ENCODE results near the gene MAP3K21.

The MAP3K21 gene

DNA sequence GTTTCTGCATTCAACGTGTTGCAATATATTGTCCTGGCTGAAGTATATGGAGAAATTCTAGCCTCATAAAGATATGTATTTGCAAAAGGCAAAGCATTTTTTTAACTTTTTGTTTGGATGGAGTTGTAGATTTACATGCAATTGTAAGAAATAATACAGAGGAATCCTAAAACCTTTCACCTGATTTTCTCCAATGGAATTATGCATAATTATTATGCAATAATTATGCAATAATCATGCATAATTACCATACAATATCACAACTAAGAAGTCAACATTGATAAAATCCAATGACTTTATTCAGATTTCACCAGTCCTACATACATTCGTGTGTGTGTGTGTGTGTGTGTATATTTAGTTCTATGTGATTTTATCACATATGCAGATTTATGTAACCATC lies 7.5 kb upstream of the MAP3K21 start:
- no peak for DNase-seq (ENCODE audit: low read depth)
- TF ChIP-seq, protein P1, sequence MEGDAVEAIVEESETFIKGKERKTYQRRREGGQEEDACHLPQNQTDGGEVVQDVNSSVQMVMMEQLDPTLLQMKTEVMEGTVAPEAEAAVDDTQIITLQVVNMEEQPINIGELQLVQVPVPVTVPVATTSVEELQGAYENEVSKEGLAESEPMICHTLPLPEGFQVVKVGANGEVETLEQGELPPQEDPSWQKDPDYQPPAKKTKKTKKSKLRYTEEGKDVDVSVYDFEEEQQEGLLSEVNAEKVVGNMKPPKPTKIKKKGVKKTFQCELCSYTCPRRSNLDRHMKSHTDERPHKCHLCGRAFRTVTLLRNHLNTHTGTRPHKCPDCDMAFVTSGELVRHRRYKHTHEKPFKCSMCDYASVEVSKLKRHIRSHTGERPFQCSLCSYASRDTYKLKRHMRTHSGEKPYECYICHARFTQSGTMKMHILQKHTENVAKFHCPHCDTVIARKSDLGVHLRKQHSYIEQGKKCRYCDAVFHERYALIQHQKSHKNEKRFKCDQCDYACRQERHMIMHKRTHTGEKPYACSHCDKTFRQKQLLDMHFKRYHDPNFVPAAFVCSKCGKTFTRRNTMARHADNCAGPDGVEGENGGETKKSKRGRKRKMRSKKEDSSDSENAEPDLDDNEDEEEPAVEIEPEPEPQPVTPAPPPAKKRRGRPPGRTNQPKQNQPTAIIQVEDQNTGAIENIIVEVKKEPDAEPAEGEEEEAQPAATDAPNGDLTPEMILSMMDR (IDR thresholded peaks at IDR 0.05; ENCODE audit: low read depth, low read length, missing control alignments): no peak
- H3K4me3 ChIP-seq (ENCODE audit: low read depth, low read length): no peak overlapping the region

DNA sequence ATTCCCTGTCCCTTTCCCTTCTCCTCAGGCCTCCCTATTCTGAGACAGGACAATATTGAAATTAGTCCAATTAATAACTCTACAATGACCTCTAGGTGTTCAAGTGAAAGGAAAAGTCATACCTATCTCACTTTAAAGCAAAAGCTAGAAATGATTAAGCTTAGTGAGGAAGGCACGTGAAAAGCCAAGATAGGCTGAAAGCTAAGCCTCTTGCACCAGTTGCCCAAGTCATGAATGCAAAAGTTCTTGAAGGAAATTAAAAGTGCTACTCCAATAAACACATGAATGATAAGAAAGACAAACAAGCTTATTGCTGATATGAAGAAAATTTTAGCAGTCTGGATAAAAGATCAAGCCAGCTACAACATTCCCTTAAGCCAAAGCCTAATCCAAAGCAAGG lies 3.8 kb upstream of the MAP3K21 start:
- DNase-seq (ENCODE audit: low read depth): no peak
- TF ChIP-seq, protein P1 (IDR thresholded peaks at IDR 0.05; ENCODE audit: low read depth, low read length, missing control alignments): no peak

DNA sequence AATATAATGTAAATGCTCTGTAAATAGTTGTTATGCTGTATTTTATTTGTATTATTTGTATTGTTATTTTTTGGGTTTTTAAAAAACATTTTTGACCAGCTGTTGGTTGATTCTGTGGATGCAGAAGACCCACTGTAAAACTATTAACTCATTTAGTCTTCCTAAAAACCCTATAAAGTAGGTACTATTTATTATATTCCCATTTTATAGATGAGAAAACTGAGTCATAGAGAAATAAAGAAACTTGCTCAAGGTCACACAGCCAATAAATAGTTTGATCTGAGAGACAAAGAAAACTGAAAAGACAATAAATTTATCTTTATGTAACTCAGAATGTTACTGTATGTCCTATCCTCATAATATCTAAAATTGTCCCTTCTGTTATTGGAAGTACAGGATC lies 1.2 kb upstream of the MAP3K21 start:
- no peak for DNase-seq (ENCODE audit: low read depth)
- H3K4me3 ChIP-seq (ENCODE audit: low read depth, low read length): no peak overlapping the region
- TF ChIP-seq, protein P1 (IDR thresholded peaks at IDR 0.05; ENCODE audit: low read depth, low read length, missing control alignments): no peak

More for the DNA sequence above, 3.8 kb upstream of the MAP3K21 start:
- H3K4me3 ChIP-seq (ENCODE audit: low read depth, low read length): no peak overlapping the region

DNA sequence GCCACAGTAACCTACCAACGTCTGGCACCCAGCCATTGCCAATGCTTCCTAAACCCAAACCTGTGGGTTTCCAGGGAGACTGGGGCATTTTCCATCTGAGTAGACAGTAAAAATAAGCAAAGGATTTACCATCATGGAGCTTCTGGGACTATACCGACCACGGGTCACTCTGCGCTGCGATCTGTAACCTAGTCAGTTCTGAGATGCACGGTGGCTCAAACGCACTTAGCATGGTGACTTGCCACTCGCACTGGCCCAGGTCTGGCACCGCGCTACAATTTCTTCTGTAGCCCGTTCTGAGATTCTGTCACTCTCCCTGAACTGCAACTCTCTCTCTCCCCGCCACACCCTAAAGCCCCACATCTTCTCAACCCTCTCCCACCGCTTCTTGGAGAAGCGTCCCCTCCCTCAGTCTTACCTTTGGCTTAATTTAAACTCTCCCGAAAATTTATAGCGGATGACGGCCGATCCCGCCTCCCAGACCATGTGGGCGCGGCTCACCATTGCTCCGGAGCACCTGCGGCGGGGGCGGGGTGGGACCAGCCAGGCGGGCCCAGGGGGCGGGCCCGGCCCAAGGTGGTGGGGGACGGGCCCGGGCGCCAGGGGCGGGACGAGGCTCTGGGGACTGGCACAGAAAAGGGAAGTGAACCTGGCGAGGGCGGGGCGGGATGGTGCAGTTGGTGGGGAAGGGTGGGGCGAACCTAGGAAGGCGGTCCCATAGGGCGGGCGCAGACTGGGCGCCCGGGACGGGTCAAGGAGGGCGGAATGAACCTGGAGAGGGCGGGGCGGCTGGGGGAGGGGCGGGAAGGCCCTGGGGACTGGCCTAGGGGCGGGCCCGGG lies 493 bp upstream of the MAP3K21 start:
- H3K4me3 ChIP-seq (ENCODE audit: low read depth, low read length): peak overlapping the region; percentile 14; the same call in 1 of the 2 replicates
- TF ChIP-seq, protein P1 (IDR thresholded peaks at IDR 0.05; ENCODE audit: low read depth, low read length, missing control alignments): no peak
- peak; percentile 67 for DNase-seq (ENCODE audit: low read depth)

DNA sequence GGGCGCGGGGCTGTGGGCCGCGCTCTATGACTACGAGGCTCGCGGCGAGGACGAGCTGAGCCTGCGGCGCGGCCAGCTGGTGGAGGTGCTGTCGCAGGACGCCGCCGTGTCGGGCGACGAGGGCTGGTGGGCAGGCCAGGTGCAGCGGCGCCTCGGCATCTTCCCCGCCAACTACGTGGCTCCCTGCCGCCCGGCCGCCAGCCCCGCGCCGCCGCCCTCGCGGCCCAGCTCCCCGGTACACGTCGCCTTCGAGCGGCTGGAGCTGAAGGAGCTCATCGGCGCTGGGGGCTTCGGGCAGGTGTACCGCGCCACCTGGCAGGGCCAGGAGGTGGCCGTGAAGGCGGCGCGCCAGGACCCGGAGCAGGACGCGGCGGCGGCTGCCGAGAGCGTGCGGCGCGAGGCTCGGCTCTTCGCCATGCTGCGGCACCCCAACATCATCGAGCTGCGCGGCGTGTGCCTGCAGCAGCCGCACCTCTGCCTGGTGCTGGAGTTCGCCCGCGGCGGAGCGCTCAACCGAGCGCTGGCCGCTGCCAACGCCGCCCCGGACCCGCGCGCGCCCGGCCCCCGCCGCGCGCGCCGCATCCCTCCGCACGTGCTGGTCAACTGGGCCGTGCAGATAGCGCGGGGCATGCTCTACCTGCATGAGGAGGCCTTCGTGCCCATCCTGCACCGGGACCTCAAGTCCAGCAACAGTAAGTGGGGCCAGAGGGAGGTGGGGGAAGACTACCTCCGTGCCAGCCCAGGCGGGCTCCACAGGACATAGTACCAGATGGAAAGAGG lies 808 bp downstream of the MAP3K21 start:
- no peak for DNase-seq (ENCODE audit: low read depth)
- peak overlapping the region; percentile 68 for H3K4me3 ChIP-seq (ENCODE audit: low read depth, low read length)
- TF ChIP-seq, protein P1 (IDR thresholded peaks at IDR 0.05; ENCODE audit: low read depth, low read length, missing control alignments): no peak

DNA sequence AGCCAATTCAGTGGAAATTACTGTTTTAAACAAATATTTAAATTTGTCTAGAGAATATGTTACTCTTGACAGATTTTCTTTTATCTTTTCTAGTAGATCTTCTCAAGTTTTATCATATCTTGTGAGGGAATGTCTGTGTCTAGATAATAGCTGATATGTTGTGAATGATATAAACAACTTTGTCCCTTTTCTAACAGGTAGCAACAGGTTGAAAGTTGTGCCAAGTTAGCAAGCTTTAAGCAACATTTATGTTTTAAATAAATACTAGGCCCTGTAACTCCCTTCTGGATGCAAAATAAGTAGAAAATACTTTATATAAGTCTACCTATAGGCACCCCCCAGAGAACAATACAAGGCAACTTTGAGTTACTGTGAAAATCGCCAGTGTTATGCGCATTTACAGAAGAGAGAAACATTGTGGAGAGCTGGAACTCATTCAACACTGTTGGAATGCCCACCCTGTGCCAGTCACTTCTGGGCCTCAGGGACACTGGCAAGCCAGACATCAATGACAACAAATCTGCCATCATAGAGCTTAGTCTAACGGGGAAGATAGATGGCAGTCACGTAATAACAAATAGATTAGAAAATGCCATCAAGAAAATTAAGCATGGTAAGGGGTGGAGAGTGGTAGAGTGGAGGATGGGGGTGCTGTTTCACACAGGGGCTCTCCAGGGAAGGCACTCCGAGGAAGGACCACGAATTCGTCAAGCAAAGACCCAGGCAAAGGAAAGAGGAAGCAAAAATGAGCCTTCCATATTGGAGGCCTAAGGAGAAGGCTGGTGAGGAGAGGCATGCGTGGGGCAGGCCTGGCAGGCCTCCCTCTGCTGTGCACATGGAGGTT lies 4.4 kb downstream of the MAP3K21 start:
- no peak for DNase-seq (ENCODE audit: low read depth)
- H3K4me3 ChIP-seq (ENCODE audit: low read depth, low read length): no peak overlapping the region
- TF ChIP-seq, protein P1 (IDR thresholded peaks at IDR 0.05; ENCODE audit: low read depth, low read length, missing control alignments): no peak
